HL-60 (cell line): ENCODE measurements around the gene HAL.

Experiments used
- DNase-seq, 2 experiments: peaks; one replicate each; pipeline ENCODE4 v3.0.0-alpha.2; 2010 to 2020; ENCODE audit warnings: low read depth in 1 of 2, low spot score in 1 of 2
- H3K27ac ChIP-seq: fragments of 250-450 bp; sonication (Bioruptor Pico); replicated peaks from 2 replicates; pipeline ENCODE4 v1.5.1; 2020; ENCODE audit warnings: mild to moderate bottlenecking, moderate library complexity
- H3K27me3 ChIP-seq: fragments of 250-450 bp; sonication (Bioruptor Pico); 2 replicates; pipeline ENCODE4 v1.5.1; 2021; ENCODE audit warnings: mild to moderate bottlenecking, moderate library complexity; ENCODE audit not compliant: insufficient read depth, poor library complexity, severe bottlenecking
- H3K4me3 ChIP-seq: replicated peaks from 2 replicates; pipeline ENCODE4 v1.5.1; 2011; ENCODE audit warnings: mild to moderate bottlenecking, control low read depth, low read length; ENCODE audit not compliant: insufficient read depth
- CTCF ChIP-seq: IDR thresholded peaks from one replicate; pipeline ENCODE4 v1.5.1; 2011; ENCODE audit warnings: low read length, control low read depth, inconsistent platforms; ENCODE audit not compliant: insufficient read depth
- GABPA ChIP-seq: IDR thresholded peaks from 2 replicates; pipeline ENCODE4 v1.6.1; 2012; ENCODE audit warnings: low read depth
- POLR2AphosphoS5 ChIP-seq: IDR thresholded peaks from 2 replicates; pipeline ENCODE4 v1.6.1; 2012; ENCODE audit warnings: low read depth
- REST ChIP-seq: IDR thresholded peaks from 2 replicates; pipeline ENCODE4 v1.6.1; 2012; ENCODE audit warnings: low read depth; ENCODE audit not compliant: insufficient replicate concordance
- SPI1 ChIP-seq: IDR thresholded peaks from 2 replicates; pipeline ENCODE4 v1.6.1; 2012; ENCODE audit warnings: low read depth, mild to moderate bottlenecking, borderline replicate concordance
- long read RNA-seq: library from polyadenylated mRNA; unstranded; transcript quantifications from one replicate; pipeline ENCODE4 v2.0.0, GENCODE V29; 2020

HAL gene
- long read RNA-seq: 0 reads

GRCh38 chr12:95996034-95996658 lies at the start of gene HAL:
TSS of gene HAL (minus strand) at chr12:95996344. CDS start at chr12:95995910, 434 bp downstream.
- peak within 1 kb of the TSS; percentile 89 for H3K27ac ChIP-seq
- peak; percentile 90 to 92 for DNase-seq

GRCh38 chr12:96045566-96045965 lies 49.4 kb upstream of the HAL start:
- DNase-seq: no peak
- H3K27me3 ChIP-seq: no peaks in the 10 kb centered on the region
- TF ChIP-seq SPI1: no peak
- TF ChIP-seq REST: no peak
- no peak for TF ChIP-seq CTCF
- no peak for TF ChIP-seq GABPA
- TF ChIP-seq POLR2AphosphoS5: no peak
- peak overlapping the region; percentile 72; the same call in 1 of the 2 replicates for H3K27ac ChIP-seq
- H3K4me3 ChIP-seq: no peak overlapping the region

More at GRCh38 chr12:95996034-95996658, at the start of gene HAL:
- Histone ChIP-seq H3K27me3 (no peaks in the 10 kb centered on the region), H3K4me3 (peak within 1 kb of the TSS; percentile 26)
- no peak for TF ChIP-seq CTCF
- peak; percentile 47; the same call in 1 of the 2 replicates for TF ChIP-seq GABPA
- TF ChIP-seq SPI1: peak; percentile 24; the same call in 1 of the 2 replicates
- peak; percentile 84 for TF ChIP-seq POLR2AphosphoS5
- no peak for TF ChIP-seq REST

- Histone ChIP-seq H3K27me3 (no peaks in the 10 kb centered on the region), H3K4me3 (no peak overlapping the region), H3K27ac (peak overlapping the region; percentile 72)
- TF ChIP-seq CTCF: no peak
- TF ChIP-seq POLR2AphosphoS5: no peak
- DNase-seq: peak in 1 of 2 experiments; percentile 61
Measured at GRCh38 chr12:96044943-96045290, 48.8 kb upstream of the HAL start.
